GM18498 (cell line): ENCODE measurements around the gene HNRNPH3.

Experiments
- ATAC-seq: cut with Tn5 transposase; IDR thresholded peaks from one replicate; pipeline ENCODE4 v1.9.1; 2021; ENCODE audit warnings: mild to moderate bottlenecking, moderate library complexity; ENCODE audit not compliant: unreplicated experiment

Gene HNRNPH3

DNA sequence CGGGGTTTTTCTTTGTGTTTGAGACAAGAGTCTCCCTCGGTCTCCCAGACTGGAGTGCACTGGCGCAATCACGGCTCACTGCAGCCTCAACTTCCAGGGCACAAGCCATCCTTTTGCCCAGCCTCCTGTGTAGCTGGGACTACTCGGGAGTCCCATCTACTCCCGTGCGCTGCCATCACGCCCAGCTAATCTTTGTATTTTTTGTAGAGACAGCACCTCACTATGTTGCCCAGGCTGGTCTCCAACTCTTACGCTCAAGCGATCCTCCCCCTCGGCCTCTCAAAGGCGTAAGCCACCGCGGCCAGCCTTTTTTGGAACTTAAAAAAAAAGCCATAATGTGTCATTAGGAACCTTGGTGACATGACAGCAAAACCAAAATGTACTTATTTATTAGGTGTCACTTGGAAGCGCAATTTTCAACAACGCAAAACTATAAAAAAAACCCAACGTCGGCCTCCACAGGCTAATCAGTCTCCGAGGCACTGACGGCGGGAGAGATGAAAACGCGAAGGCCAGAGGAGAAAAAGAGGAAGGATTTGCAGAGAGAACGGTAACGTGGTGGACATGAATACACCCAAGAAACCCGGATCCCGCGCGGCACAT is 911 bp upstream of the HNRNPH3 start:
- no peak for ATAC-seq

DNA sequence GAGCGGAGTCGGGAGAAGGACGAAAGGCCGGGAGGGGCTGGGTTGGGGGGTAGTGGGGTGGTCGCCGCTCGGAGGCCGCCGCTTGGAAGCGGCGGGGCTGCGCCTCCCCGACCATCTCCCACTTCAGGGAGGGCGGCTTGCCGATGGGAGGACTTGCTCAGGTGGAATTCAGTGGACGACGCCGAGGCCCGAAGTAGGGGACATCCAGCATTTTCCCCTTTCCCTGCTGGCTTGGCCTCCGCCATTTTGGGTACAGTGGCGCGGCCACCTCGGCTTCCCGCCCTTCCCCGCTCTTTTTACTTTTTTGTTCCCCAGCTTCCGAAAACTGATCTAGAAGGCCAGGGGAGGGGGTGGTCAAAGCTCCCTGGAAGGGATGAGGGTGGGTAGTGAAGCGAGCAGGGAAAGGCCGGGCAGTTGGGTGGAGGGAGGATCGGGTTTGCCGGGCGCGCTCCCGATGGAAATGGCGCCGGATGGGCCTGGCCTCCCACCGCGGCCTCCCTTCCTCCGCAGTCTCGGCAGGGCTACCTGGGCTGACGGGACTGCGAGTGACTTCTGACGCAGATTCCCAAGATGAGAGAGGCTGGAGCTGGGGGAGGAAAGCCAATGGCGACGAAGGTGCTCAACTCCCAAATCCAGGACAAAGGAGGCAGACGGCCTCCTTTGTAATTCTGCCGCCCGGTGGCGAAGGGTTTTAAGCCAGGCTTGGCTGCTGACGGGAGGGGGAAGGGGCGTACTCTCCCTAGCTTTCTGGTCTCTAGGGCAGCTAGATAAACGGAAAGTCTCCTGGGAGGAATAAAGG is 594 bp downstream of the HNRNPH3 start, which contains the start of gene PBLD:
Gene PBLD (minus strand): TSS at position 670 of the 799 bp plus-strand sequence. CDS start 26,084 bp downstream, outside the sequence.
- peak; percentile 25 for ATAC-seq

DNA sequence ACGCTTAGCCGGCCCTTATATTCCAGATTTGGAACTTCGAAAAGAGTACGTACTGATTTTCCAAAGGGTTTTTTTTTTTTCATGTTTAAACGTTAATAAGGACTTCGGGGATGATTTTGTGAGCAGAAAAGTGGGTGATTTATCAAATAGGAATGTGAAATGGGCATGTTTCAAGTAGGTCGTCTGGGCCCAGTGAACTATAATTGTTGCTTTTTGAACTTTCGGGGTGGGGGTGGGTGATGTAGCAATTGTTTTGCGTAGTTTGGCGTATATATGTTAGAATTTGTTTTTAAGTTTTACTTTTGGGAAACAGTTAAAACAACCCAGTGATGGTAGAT is 1.2 kb downstream of the HNRNPH3 start:
- no peak for ATAC-seq

DNA sequence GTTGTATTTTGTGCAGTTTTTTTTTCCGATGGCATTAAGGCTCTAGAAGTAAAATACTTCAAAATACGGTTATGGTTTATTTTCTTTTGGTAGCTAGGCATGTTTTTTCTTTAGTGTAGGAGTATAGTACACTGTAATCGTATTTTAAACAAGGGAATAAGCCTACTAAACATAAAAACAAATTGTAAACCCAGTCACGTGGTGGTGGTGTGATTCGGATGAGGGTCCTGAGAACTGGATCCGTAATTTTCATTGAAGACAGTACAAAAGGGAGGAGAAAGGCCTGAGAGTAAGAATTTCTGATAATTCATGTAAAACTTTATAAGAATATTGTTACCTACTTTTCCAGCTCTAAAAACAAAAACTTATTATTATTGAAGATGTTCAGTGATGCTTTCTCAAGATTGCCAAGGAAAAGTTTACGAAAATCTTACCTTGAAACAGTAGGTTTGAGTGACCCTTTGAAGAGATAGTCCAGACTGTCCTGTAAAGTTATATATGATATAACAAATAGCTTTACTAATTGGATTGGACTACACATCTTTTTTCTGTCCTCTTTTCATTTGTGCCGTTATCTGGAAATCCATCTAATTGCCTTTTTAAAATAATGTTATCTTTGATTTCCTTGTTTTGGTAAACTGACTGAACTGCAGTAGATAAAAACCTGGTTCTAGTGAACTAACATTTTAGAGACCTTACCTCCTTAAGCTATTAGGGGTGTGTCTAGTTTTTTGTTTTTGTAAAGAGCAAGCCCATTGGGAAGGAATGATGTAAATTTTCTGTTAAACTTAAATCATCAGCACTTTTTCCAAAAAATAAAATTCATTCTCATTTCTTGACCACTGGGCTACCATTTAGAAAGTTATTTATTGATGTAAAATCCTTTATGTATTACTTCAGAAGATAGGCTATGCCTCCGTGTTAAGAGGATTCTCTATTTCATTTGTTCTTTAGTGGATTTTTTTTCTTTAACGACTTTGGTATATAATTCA is 1.9 kb downstream of the HNRNPH3 start:
- ATAC-seq = no peak

DNA sequence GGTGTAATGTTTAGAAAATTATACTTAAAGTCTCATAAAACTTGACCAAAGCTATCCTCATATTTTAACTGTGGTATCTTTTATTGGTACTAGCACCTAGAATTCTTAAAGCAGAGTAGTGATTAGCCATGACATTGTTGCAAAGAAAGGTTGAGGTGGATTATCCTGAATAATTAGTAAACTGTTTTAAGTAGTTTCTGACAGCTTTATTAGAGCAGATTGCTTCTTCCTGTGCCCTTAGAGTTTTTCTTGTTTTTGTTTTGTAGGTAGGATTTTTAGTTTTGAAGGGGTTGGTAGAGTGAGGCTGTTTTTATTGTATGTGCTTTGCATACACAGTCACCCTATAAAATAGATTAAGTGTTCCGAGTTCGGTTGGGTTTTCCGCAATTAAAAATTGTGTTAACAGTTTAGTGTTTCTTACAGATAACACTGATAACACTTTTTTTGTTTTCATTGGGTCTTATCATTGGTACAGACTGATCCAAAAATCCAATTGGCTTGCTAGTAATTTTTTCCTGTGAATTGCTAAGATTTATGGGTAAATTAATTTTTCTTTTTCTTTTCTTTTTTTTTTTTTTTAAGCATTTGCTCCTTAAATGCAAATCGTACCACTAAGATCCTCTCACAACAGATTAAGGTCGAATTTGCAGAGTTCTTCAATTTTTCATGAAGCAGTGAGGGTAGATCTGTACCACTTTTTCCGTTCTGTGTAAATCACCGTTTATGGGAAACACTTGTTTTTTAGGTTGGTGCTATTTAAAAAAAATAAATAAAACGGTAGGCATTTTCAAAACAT is 3.0 kb downstream of the HNRNPH3 start:
- ATAC-seq = no peak

DNA sequence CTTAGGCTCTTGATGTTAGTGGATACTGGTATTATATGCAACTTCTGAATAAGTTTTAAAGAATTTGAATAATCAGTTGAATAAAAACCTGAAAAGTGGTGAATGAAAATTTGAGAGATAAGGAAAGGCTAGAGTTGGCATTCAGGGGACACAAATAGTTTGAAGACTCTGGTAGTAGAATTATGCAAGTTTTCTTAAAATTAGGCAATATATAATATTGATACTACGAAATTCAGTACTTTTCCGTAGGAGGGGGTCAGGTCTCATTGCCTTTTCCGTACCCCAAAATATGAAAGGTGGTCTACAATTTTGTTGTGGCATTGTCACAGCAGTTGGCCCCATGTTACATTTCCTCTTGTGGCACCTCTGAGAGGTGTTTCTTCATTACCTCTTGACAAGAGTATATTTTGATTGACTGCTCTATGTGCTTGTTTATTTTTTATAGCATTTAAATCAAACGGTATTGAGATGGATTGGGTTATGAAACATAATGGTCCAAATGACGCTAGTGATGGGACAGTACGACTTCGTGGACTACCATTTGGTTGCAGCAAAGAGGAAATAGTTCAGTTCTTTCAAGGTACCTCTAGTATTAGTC is 5.0 kb downstream of the HNRNPH3 start:
- ATAC-seq = no peak

DNA sequence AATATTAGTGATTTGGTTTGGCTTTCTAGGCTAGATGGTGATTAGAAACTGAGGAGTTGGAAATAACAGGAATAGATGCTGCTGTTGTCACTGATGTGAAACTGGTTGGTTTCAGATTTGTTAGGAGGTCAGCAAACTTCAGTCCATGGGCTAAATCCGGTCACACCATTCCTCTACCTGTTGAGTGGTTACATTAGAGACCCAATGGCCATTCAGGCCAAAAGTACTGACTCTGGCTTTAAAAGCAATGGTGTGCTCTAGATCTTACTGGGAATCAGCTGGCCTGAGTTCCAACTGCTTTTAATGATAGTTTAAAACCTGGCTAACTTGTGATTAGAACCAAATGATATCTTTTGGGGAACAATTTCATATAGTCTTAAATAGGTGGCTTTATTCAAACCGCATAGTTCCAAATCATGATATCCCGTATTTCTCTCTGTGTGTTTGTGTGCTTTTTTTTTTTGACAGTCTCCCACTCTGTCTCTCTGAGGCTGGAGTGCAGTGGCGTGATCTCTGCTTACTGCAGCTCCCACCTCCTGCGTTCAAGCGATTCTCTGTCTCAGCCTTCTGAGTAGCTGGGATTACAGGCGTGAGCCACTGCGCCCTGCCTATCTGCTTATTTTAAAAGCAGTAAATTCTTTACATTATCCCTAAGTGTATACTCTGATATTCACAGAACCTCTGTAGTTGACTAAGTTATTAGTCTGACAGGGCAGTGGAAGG is 8.7 kb downstream of the HNRNPH3 start:
- no peak for ATAC-seq

DNA sequence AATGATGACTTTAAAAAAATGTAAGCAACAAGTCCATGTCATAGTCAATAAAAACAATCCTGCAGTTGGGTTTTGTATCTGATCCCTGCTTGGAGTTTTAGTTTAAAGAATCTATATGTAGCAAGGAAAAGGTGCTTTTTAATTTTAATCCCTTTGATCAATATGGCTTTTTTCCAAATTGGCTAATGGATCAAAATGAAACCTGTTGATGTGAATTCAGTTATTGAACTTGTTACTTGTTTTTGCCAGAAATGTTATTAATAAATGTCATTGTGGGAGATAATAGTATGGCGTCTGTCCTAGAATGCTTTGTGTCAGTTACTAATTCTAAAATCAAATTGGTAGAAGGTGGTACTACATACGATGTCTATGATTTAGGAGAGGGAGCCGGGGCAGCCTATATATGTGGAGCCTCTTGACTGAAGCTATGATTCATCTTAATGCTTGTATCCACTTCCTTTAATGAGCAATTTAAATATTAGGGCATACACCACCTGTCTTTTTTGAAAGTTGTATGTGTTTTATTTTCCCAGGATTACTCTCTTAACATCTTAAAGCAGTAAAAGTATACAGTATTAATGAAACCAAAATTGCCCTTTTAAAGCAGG is 11.1 kb downstream of the HNRNPH3 start:
- no peak for ATAC-seq

DNA sequence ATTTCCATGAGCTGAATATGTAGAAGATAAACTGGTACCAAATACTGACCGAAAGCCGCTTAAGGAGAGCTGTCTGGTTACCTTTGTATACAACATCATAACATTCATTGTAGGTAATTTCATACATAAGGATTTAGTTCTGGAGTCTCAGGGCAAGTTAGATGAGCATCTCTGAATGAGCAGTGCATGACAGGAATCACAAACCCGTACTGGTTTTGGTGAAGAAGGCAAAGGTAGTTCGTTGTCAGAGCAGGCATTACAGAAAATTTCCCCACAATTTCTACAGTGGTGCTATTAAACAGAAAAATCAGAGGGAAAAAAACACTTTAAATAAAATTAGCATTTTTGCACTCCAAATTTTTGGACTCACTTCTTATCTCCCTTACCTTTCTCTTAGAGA is 13.8 kb downstream of the HNRNPH3 start:
- ATAC-seq = no peak

DNA sequence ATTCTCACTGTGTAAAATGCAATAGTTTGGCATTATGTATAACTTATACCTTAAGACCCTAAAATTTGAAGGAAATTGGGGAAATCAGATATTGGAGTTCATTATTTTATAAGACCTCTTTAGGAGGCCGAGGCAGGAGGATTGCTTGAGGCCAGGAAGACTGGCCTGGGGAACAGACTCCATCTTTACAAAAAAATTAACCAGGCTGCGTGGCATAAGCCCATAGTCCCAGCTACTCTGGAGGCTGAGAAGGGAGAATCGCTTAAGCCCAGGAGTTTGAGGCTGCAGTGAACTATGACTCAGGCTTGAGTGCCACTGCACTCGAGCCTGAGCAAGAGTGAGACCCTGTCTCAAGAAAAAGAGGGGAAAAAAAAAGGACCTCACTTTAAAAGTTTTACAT is 14.9 kb downstream of the HNRNPH3 start:
- ATAC-seq = no peak

DNA sequence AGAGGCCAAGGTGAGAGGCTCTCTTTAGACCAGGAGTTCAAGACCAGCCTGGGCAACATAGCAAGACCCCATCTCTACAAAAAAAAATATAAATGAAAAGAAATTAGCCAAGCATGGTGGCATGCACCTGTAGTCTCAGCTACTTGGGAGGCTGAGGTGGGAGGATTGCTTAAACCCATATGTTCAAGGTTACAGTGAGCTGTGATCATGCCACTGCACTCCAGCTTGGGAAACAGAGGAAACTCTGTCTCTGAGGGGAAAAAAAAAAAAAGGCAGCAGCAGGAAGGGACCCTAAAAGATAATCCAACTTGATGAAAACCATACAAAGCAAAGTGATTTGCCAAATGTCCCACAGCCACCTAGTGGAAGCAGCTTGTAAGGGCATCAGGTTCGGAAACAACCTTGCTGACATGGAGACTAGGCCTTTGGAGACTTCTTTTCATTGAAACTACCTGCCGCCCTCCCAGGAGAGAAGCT is 16.4 kb downstream of the HNRNPH3 start:
- ATAC-seq = peak; percentile 53

DNA sequence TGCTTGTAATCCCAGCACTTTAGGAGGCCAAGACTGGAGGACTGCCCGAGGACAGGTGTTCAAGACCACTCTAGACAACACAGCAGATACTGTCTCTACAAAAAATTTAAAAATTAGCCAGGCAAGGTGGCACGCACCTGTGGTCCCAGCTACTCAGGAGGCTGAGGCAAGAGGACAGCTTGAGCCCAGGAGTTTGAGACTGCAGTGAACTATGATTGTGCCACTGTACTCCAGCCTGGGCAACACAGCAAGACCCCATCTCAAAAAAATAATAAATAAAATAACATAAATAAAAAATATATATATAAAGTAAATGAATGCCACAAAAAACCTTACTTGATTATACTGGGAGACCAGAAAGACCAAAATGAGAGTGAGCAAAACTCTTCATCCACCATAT is 21.7 kb downstream of the HNRNPH3 start:
- ATAC-seq = no peak

DNA sequence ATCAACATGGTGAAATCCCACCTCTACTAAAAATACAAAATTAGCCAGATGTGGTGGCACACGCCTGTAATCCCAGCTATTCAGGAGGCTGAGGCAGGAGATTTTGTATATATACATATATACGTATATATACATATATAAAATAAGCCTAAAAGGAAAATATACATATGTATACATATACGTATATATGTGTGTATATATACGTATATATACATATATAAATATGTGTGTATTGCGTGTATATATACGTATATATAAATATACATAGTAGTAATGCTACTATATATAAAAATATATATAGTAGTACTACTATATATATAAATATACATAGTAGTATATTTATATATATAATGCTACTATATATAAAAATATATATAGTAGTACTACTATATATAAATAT is 27.3 kb downstream of the HNRNPH3 start:
- no peak for ATAC-seq

DNA sequence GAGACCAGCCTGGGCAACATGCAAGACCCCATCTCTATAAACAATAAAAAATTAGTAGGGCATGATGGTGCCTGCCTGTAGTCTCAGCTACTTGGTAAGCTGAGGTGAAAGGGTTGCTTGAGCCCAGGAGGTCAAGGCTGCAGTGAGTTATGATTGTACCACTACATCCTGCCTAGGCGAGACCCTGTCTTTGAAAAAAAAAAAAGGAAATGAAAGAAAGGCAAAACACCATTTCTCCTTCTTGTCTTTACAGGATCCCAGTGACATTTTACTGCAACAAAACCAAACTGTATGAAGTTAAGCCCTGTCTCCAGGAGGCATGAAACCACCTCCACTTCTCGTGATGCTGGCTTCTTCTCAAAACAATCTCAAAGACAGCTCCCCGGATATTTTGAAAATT is 30.7 kb downstream of the HNRNPH3 start:
- ATAC-seq = no peak

DNA sequence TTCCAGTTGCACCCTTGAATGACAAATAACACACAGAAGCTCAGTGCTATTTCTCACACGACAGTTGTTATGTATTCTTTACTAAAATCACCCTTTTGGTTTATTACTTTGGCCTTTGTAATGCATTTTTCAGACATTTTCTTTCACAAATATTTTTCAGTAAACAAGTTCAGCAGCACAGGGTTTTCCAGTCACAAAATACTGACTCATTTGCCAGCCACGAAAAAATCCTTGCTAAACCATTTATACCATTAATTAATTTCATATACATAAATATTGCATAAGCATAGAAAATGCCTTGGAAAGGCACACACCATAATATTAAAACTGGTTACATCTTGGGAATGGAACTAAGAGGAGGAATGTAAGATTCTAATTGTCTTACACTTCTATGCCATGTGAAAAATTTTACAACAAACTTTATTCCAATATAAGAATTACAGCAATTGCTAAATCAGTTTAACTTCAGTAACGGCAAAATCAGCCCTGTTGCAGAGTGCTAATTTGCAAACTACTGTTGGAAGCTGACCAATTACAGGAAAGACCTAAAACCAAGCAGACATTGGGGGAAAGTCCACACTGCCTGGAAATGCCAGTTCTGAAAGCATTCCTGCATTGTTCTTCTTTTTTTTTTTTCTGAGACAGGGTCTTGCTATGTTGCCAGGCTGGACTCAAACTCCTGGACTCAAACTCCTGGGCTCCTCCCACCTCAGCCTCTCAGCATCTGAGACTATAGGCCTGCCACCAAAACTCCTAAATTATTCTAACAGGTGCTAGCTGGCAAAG is 32.4 kb downstream of the HNRNPH3 start:
- no peak for ATAC-seq

DNA sequence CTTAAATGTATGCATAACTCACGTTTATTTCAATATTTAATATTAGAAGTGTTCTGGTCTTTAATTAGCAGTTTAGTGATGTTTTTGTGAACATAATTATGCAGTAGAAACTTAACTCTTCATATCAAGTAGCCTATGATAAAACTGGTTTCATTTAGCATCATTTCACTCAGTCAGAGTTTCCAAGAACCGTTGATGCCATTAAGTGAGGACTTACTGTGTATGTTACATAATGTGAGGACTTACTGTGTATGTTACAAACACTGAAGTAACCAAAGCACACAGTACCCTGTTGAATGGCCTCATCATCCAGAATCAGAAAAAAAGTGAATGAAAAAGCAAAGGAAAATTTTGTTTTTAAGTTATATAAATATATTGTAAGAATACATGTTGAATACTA is 33.7 kb downstream of the HNRNPH3 start:
- ATAC-seq = no peak

DNA sequence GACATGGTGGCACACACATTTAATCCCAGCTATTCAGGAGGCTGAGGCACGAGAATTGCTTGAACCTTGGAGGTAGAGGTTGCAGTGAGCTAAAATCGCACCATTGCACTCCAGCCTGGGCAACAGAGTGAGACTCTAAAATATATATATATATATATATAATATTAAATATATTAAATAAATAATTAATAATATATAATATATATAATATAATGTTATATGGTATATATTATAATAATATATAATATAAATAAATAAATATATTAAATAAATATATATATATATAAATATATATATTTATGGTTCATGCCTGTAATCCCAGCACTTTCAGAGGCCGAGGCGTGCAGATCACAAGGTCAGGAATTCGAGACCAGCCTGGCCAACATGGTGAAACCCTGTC is 34.7 kb downstream of the HNRNPH3 start:
- no peak for ATAC-seq

DNA sequence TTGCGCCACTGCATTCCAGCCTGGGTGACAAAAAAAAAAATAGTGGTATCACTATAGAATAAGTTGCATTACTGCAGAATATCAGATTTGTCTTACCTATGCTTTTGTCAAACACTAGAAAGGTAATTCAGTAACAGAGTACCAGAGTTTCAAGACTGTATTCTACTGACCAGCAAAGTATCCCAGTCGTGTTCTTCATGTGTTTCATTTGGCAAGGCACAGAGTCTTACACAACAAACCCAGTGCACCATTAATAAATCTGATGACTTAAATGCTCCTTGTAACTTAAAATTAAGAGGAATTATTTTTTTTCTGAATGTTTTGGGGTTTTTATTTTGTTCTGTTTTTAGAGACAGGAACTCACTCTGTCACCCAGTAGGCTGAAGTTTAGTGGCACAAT is 35.3 kb downstream of the HNRNPH3 start:
- no peak for ATAC-seq
